GM13977 (cell line): ENCODE data around the gene RAD9A.

Experiments
- DNase-seq: peaks from one replicate; pipeline ENCODE4 v3.0.0; 2012; ENCODE audit warnings: low spot score
- in situ Hi-C: fragments of 300-500 bp; cut with MboI; formaldehyde crosslinking; loops from one replicate; pipeline ENCODE4 v1.12.0; 2022; ENCODE audit warnings: low sequenced_read_pairs, low pct_unique_long_range_greater_than_20kb, mixed read lengths, inconsistent platforms; ENCODE audit not compliant: unreplicated experiment
- TF ChIP-seq, protein P1 (sequence below): IDR thresholded peaks from 2 replicates; pipeline ENCODE4 v1.5.1; 2012; ENCODE audit warnings: mild to moderate bottlenecking, control low read depth; ENCODE audit not compliant: insufficient read depth; ENCODE audit errors: extremely low read depth, missing control alignments

The RAD9A gene

DNA sequence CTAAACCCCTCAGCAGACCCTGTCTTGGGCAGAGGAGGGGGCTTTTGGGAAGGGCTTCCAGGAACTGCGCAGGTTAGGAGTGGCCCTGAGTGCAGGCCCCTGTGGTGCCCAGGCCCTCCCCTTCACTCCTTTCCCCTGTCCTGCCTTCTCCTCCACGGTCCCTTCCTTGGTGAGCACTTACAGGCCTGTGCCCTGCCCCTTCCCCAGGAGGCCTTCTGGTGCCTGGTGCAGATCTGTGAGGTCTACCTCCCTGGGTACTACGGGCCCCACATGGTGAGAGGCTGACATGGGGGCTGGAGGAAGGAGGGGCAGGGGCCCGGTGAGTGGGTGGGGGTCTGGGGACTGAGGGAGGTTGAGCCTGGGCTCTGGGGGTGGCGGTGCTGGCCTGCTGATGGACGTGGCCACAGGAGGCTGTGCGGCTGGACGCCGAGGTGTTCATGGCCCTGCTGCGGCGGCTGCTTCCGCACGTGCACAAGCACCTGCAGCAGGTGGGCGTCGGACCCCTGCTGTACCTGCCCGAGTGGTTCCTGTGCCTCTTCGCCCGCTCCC, 14.7 kb downstream of the RAD9A start:
- no peak for DNase-seq
- TF ChIP-seq, protein P1, sequence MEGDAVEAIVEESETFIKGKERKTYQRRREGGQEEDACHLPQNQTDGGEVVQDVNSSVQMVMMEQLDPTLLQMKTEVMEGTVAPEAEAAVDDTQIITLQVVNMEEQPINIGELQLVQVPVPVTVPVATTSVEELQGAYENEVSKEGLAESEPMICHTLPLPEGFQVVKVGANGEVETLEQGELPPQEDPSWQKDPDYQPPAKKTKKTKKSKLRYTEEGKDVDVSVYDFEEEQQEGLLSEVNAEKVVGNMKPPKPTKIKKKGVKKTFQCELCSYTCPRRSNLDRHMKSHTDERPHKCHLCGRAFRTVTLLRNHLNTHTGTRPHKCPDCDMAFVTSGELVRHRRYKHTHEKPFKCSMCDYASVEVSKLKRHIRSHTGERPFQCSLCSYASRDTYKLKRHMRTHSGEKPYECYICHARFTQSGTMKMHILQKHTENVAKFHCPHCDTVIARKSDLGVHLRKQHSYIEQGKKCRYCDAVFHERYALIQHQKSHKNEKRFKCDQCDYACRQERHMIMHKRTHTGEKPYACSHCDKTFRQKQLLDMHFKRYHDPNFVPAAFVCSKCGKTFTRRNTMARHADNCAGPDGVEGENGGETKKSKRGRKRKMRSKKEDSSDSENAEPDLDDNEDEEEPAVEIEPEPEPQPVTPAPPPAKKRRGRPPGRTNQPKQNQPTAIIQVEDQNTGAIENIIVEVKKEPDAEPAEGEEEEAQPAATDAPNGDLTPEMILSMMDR = no peak
- in situ Hi-C loops = loop anchor here (10.0 kb wide), 1 partner anchor 58 kb away; the partner anchor contains the start of gene TMEM134

DNA sequence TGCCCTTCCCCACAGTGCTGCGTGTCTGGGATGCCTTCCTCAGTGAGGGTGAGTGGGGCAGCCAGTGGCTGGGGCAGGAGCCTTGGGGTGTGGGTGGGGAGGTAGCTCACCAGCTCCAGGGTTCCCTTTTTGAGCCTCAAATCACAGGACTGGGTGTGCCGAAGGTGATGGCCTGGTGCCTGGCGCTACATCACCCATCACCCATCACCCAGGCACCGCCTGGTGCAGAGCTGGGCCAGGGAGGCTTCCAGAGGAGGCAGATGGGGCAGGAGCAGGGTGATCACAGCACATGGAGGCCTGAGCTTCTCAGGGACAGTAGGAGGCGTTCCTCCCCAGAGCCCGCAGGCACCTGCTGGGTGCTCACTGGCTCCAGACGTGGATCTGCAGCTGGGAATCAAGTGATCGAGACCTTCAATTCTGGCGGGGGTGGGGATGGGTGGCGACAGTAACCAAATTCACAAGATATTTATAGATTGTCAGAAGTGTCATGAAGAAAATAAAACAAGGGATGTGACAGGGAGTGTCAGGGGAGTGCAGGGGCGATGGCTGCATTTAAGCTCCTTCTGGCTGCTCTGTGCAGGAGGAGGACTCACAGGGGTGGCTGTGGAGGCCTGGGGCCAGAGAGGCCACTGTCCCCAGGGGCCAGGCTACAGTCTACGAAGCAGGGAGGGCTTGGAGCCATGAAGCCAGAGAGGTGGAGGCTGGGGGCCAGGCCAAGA, 15.3 kb downstream of the RAD9A start:
- TF ChIP-seq, protein P1 = no peak
- no peak for DNase-seq
- in situ Hi-C loops = loop anchor here (10.0 kb wide), 1 partner anchor 58 kb away; the partner anchor contains the start of gene TMEM134

DNA sequence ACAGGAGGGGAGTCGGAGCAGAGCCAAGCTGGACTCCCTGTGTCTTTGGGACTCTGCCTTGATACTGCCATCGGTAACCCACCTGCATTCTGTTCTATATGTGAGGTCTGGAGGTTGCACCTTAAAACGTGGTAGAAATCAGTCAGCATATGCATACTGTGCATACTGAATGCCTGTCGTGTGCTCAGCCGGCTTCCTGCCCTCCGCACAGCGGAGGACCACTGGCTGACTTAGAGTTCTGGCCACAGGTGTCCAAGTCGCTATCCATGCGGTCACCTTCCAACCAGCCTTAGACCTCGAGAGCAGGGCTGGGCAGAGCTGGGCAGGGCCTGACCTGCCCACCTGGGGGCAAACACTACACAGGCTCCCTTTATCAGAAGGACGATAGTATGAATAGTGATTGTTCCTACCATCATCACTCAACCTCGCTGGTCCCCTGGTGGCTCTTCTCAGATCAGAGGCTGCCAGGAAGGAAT, 15.9 kb downstream of the RAD9A start:
- in situ Hi-C loops = loop anchor here (10.0 kb wide), 1 partner anchor 57 kb away; the partner anchor contains the start of gene TMEM134
- DNase-seq = no peak
- TF ChIP-seq, protein P1 = no peak

- in situ Hi-C loops = loop anchor here (10.0 kb wide), 1 partner anchor 56 kb away; the partner anchor contains the start of gene TMEM134
- TF ChIP-seq, protein P1 = no peak
- DNase-seq = no peak
Measured at GRCh38 chr11:67408437-67409200, 16.8 kb downstream of the RAD9A start.

- in situ Hi-C loops = loop anchor here (10.0 kb wide), 1 partner anchor 56 kb away; the partner anchor contains the start of gene TMEM134
- peak; percentile 86 for DNase-seq
- TF ChIP-seq, protein P1 = no peak
Measured at GRCh38 chr11:67409261-67409666, 17.5 kb downstream of the RAD9A start.

DNA sequence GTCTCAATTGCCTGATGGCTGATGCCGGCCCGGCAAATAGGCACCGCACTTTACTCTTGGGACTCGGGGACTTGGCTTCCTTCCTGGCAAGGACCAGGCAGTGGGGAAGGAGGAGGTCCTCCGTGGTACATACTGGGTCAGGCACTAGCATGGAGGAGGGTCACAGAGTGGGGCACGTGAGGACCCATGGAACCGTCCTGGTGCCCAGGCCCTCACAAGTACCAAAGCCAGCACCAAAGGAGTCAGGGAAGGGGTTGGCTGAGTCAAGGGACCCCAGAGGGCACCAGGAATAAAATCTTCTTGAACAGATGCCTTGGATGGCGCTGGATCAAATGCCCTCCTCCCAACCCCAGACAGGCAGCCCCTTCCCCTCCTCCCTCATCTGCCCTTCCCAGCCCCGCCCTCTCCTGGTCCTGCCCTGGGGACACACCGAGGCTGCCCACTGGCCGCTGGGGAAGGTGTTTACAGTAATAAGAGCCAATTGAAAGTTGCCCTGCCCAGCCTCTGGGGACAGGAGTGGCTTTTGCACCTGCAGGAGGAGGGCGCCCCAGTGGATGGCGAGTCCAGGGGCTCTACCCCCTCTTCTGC, 18.1 kb downstream of the RAD9A start:
- in situ Hi-C loops = loop anchor here (10.0 kb wide), 1 partner anchor 55 kb away; the partner anchor contains the start of gene TMEM134
- TF ChIP-seq, protein P1 = no peak
- DNase-seq = no peak
